ENCODE data around the gene CHURC1.

Gene CHURC1

DNA sequence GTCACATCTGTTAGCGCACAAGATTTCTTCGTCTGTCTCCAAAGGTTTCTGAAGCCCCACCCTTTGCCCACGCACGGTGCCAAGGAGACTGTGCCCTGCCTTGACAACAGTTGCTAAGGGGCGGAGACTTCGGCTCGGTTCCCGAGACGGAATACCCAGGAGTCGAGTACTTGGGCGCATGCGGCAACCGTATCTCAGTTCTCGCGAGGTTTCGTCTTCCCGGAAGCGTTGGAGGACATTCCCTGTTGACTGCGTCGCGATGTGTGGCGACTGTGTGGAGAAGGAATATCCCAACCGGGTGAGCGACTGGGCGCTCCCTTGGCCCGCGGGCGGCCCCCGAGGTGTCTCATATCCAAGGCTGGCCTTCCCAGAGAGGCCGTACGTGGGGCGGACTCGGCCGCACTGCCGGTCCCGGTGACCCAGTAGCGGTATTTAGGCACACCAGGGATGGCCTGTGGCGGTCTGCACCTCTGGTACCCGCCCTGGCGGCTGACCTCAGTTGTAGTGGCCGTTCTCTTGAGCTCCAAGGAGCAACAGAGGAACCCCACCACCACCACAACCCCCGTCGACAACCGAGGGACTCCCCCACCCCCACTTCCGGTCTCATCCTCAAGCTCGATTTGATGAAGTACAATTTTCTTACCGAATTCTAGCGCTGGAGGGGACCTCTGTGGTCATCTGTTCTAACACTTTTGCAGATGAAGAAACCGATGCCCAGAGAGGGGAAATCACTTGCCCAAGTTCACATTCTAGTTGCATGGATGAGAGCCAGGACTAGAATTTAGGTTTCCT, at the start of gene CHURC1:
TSS of gene CHURC1 (plus strand) at position 219 of the 792 bp plus-strand sequence. CDS start at position 260, 41 bp downstream.
- H3K4me3 ChIP-seq (ENCODE audit: low read depth, low read length, poor library complexity, severe bottlenecking) = peak within 1 kb of the TSS; percentile 91
- peak within 1 kb of the TSS; percentile 63 for H3K27ac ChIP-seq (ENCODE audit: low read depth, low read length, poor library complexity, severe bottlenecking)

DNA sequence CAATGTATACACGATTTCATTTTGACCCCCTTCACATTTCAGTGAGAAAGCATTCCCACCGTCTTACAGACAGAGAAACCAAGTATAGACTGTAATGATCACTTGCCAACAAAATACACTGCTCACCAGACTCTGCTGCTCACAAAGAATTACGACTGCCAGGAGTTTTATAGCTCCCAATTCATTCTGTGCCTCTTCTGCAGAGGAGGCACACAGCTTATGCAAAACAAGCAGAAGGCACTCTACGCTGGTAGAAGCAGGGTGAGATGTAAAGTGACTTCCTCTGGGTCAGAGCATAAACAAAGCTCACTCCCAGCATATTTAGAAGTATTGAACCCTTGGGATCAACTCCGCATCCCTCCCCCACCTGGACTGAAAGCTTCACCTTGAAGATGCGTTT, 49.1 kb upstream of the CHURC1 start:
- no peaks in the 10 kb centered on the region for H3K9me2 ChIP-seq (ENCODE audit: low read depth, low read length)
- no peaks in the 10 kb centered on the region for H3K36me3 ChIP-seq (ENCODE audit: insufficient read depth, low read length)

More for the DNA sequence above, at the start of gene CHURC1:
- H3K9me2 ChIP-seq (ENCODE audit: low read depth, low read length) = no peaks in the 10 kb centered on the region
- H3K27me3 ChIP-seq (ENCODE audit: insufficient read depth, low read length) = no peaks in the 10 kb centered on the region
- peaks cover 19% of the 10 kb centered on the region for H3K4me1 ChIP-seq (ENCODE audit: insufficient read depth, low read length, severe bottlenecking)
- H3K9ac ChIP-seq (ENCODE audit: low read length) = peak within 1 kb of the TSS; percentile 96
- H3K36me3 ChIP-seq (ENCODE audit: insufficient read depth, low read length) = peaks cover 27% of the 10 kb centered on the region
- H3K9me3 ChIP-seq (ENCODE audit: low read length) = no peaks in the 10 kb centered on the region
- peak within 1 kb of the TSS; percentile 76 for H3K4me2 ChIP-seq (ENCODE audit: low read length)
- H2AFZ ChIP-seq (ENCODE audit: low read length) = peak within 1 kb of the TSS; percentile 98
- peaks cover 44% of the 10 kb centered on the region for H3K79me2 ChIP-seq (ENCODE audit: insufficient read depth, low read length)
- no peaks in the 10 kb centered on the region for H4K20me1 ChIP-seq (ENCODE audit: insufficient read depth, low read length)
- no peaks in the 10 kb centered on the region for H3F3A ChIP-seq (ENCODE audit: insufficient read depth, low read length)
- TF ChIP-seq EZH2 (IDR thresholded peaks at IDR 0.05; ENCODE audit: borderline replicate concordance, low read length) = no peak
- TF ChIP-seq, protein P1, sequence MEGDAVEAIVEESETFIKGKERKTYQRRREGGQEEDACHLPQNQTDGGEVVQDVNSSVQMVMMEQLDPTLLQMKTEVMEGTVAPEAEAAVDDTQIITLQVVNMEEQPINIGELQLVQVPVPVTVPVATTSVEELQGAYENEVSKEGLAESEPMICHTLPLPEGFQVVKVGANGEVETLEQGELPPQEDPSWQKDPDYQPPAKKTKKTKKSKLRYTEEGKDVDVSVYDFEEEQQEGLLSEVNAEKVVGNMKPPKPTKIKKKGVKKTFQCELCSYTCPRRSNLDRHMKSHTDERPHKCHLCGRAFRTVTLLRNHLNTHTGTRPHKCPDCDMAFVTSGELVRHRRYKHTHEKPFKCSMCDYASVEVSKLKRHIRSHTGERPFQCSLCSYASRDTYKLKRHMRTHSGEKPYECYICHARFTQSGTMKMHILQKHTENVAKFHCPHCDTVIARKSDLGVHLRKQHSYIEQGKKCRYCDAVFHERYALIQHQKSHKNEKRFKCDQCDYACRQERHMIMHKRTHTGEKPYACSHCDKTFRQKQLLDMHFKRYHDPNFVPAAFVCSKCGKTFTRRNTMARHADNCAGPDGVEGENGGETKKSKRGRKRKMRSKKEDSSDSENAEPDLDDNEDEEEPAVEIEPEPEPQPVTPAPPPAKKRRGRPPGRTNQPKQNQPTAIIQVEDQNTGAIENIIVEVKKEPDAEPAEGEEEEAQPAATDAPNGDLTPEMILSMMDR (IDR thresholded peaks at IDR 0.05; ENCODE audit: low read length) = no peak

DNA sequence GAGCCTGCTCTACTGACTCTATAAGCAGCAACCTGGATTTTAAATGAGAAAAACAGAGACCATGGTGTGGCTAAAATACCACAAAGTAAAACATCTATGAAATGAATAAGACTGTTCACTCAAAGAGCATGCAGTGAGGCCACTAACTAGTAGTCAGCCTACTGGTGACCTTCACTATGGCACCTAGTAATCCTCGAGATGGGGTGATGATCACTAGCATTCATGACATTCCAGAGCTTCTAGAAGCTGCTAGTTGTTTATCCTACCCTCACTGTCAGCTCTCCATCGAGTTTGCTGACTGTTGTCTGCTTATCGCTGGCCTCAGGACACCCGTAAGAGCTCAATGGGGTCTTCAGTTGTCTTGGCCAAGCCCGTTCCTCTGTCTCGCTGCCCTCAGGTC, 48.3 kb upstream of the CHURC1 start:
- no peaks in the 10 kb centered on the region for H3K9me2 ChIP-seq (ENCODE audit: low read depth, low read length)
- no peak overlapping the region for H3K4me3 ChIP-seq (ENCODE audit: low read depth, low read length, poor library complexity, severe bottlenecking)
- H3K36me3 ChIP-seq (ENCODE audit: insufficient read depth, low read length) = no peaks in the 10 kb centered on the region
- H3K4me2 ChIP-seq (ENCODE audit: low read length) = no peak overlapping the region
- no peaks in the 10 kb centered on the region for H3F3A ChIP-seq (ENCODE audit: insufficient read depth, low read length)
- no peaks in the 10 kb centered on the region for H3K79me2 ChIP-seq (ENCODE audit: insufficient read depth, low read length)
- no peak overlapping the region for H3K9ac ChIP-seq (ENCODE audit: low read length)
- no peaks in the 10 kb centered on the region for H3K4me1 ChIP-seq (ENCODE audit: insufficient read depth, low read length, severe bottlenecking)
- TF ChIP-seq EZH2 (IDR thresholded peaks at IDR 0.05; ENCODE audit: borderline replicate concordance, low read length) = no peak
- TF ChIP-seq, protein P1 (IDR thresholded peaks at IDR 0.05; ENCODE audit: low read length) = no peak
- peaks cover 6% of the 10 kb centered on the region; the same call in 1 of the 2 replicates for H3K27me3 ChIP-seq (ENCODE audit: insufficient read depth, low read length)
- H2AFZ ChIP-seq (ENCODE audit: low read length) = no peak overlapping the region
- H3K27ac ChIP-seq (ENCODE audit: low read depth, low read length, poor library complexity, severe bottlenecking) = no peak overlapping the region
- no peaks in the 10 kb centered on the region for H3K9me3 ChIP-seq (ENCODE audit: low read length)
- no peaks in the 10 kb centered on the region for H4K20me1 ChIP-seq (ENCODE audit: insufficient read depth, low read length)

More for the DNA sequence above, 49.1 kb upstream of the CHURC1 start:
- H3F3A ChIP-seq (ENCODE audit: insufficient read depth, low read length) = no peaks in the 10 kb centered on the region
- H3K27me3 ChIP-seq (ENCODE audit: insufficient read depth, low read length) = peaks cover 6% of the 10 kb centered on the region; the same call in 1 of the 2 replicates
- no peaks in the 10 kb centered on the region for H4K20me1 ChIP-seq (ENCODE audit: insufficient read depth, low read length)
- no peak overlapping the region for H3K9ac ChIP-seq (ENCODE audit: low read length)
- TF ChIP-seq, protein P1 (IDR thresholded peaks at IDR 0.05; ENCODE audit: low read length) = no peak
- TF ChIP-seq EZH2 (IDR thresholded peaks at IDR 0.05; ENCODE audit: borderline replicate concordance, low read length) = no peak
- no peak overlapping the region for H3K4me2 ChIP-seq (ENCODE audit: low read length)
- no peak overlapping the region for H2AFZ ChIP-seq (ENCODE audit: low read length)
- H3K4me1 ChIP-seq (ENCODE audit: insufficient read depth, low read length, severe bottlenecking) = no peaks in the 10 kb centered on the region
- H3K27ac ChIP-seq (ENCODE audit: low read depth, low read length, poor library complexity, severe bottlenecking) = no peak overlapping the region
- H3K9me3 ChIP-seq (ENCODE audit: low read length) = no peaks in the 10 kb centered on the region
- no peaks in the 10 kb centered on the region for H3K79me2 ChIP-seq (ENCODE audit: insufficient read depth, low read length)
- H3K4me3 ChIP-seq (ENCODE audit: low read depth, low read length, poor library complexity, severe bottlenecking) = no peak overlapping the region

Measured in OCI-LY1 (cell line).